ENCODE measurements around the gene MYO15A. TPM values are rescaled to one million over a fixed set of nuclear protein-coding genes. Genes with fewer than 3 reads are reported as not detected.
A peak's percentile ranks its signal among the peaks of the same experiment; 100 is the strongest.
"Not testable (repeated sequence)": the region's sequence is repeated elsewhere in the genome, so short reads cannot be mapped to it uniquely, and the experiment has no call there.

Gene MYO15A
- total RNA-seq, 1 experiment from 2014 or later, result not detected

GRCh38 chr17:18213666-18214270 is 105.2 kb downstream of the MYO15A start:
- no peak for DNase-seq (ENCODE audit: low read depth)

DNA sequence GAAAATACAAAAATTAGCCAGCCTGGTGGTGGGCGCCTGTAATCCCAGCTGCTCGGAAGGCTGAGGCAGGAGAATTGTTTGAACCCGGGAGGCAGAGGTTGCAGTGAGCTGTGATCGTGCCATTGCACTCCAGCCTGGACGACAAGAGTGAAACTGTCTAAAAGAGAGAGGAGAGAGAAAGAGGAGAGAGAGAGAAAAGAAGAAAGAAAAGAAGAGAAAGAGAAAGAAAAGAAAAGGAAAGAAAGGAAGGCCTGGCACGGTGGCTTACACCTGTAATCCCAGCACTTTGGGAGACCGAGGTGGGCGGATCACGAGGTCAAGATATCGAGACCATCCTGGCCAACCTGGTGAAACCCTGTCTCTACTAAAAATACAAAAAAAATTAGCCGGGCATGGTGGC is 108.3 kb downstream of the MYO15A start:
- DNase-seq (ENCODE audit: low read depth), result not testable (repeated sequence)

DNA sequence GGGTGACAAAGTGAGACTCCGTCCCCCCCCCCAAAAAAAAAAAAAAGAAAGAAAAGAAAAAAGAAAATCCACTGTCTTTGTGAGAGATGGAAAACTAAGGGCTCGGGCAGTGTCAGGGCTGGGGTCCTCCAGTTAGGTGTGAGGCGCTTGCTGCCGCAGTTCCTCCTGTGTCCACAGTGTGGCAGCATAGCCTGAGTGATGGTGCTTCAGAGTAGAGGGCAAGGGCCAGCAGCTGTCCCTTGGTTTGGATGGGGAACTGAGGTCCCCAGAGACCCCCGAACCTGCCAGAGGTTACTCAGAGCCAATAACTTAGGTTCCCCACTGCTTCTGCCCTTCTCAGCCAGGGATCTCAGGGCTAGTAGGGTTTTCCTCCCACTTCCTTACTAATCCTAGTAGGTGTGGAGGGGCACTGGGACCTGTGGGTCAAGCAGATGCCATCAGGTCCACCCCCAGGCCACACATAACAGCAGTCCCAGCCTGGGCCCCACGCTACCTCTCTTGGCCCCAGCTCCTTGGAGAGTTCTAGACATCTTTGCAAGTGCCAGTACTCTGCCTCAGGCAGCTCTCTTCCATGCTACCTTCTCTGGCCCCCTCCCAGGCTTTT is 109.0 kb downstream of the MYO15A start:
- DNase-seq (ENCODE audit: low read depth), result peak; percentile 69

- peak; percentile 38 for DNase-seq (ENCODE audit: low read depth)
These were observed 110.3 kb downstream of the MYO15A start for GRCh38 chr17:18218756-18219415.

DNA sequence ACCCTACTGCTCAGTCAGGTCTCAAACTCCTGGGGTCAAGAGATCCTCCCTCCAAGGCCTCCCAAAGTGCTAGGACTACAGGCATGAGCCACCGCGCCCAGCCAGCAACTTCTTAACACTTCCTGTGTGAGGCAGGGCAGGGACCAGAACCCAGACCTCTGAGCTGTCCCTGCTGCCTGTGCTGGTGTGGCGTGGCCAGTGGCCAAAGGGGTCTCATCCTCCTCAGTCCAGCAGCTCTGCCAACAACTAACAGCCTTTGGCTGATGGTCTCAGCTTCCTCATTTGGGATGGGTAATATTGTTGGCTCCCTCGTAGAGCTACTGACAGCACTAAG is 115.5 kb downstream of the MYO15A start:
- DNase-seq (ENCODE audit: low read depth), result no peak

- DNase-seq (ENCODE audit: low read depth), result no peak
These were observed 116.0 kb downstream of the MYO15A start for GRCh38 chr17:18224387-18225120.

DNA sequence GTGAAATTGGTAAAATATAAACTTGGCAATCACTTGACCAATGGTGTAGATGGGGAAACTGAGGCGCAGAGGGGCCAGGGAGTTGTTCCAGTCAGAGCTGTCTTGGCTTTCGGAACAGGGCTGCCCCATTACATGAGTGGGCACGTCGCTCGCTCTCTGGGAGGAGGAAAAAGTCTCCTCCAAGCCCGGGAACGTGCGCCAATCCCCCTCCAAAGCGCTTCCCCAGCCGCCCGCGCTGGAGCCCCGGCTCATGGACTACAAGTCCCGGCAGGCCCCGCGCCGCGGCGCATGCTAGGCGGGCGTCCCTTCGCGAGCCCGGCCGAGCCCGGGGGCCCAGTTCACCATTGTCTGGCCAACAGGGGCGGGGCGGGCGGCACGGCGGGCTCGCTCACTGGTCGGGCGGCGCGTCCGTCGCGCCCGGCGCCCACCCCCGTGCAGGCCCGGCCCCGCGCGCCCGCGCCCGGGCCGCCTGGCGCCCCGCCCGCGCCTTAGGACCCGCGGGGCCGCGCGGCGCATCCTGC is 116.6 kb downstream of the MYO15A start, which contains the start of gene LLGL1:
LLGL1 (plus strand) TSS at position 515 of the 521 bp plus-strand sequence. CDS start 48 bp downstream, outside the sequence.
- DNase-seq (ENCODE audit: low read depth), result peak; percentile 91

GRCh38 chr17:18225642-18226283 is 117.2 kb downstream of the MYO15A start:
- DNase-seq (ENCODE audit: low read depth), result no peak

DNA sequence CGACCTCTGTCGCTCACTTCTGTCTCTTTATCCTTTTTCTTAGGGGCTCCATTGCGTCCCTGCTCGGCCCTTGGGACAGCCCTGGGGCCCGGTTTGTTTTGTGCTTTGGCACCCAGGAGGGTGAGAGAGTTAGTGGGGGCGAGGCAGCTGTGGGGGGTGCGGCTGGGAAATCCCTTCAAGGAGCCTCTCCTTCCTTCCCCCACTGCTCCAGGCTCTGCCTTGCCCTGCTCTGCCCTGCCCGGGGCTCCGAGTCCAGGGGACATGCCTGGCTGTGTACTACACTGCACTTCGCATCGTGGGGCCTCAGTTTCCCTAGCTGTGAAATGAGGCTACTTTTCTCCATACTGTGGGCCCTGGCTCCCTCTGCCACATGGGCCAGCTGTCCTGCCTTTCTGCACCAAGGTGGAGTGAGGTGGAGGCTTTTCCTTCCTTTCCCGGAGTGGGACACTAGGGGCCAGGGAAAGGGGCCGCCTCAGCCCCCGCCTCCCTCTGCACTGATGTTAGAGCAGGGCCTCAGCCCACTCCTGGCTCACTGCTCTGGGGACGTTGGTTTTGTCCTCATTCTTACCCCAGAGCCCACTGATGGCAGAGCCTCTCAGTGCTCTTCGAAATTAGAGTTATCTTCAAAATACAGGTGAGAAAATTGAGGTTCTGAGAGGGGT is 117.9 kb downstream of the MYO15A start:
- DNase-seq (ENCODE audit: low read depth), result no peak

DNA sequence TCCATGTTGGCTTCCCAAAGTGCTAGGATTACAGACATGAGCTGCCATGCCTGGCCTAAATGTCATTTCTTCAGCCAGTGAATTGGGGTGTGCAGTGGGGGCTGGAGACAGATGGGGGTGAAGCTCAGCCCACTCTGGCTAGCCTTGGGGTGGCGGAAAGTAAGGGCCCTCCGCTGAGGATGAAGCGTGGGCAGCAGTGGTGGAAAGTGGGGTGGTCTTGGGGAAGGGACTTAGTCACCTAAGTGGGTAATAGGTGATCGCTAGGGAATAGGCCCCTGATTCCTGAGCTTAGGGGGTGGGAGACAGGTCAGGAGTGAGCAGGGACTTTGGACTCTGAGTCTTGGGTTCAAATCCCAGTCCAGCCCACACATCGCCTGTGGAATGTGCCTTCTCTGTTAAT is 119.1 kb downstream of the MYO15A start:
- no peak for DNase-seq (ENCODE audit: low read depth)

DNA sequence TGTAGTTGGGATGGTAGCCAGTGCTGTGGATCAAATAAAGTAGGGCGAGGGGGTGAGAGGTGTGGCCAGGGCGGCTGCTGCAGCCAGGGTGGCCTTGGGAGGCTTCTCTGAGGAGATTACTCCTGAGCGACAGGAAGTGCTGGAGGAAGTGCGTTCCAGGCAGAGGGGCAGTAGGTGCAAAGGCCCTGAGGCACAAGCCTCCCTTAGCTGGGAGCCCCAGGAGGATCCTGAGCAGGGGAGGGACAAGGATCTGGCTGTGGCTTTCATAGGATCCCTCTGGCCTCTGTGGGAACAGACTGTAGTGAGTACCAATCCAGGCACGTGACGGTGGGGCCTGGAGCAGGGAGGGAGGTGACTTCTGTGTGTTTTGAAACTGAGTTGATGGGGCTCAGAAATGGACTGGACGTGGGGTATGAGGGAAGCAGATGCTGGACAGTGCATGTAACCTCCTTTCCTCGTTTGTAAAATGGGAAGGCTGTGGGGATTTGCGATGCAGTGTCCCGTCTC is 119.7 kb downstream of the MYO15A start:
- DNase-seq (ENCODE audit: low read depth), result no peak

GRCh38 chr17:18229254-18229653 is 120.7 kb downstream of the MYO15A start:
- DNase-seq (ENCODE audit: low read depth), result no peak

Other genes with a start within 250 kb of the MYO15A start
- 39.2 and 111 TPM in 2 replicates for gene TOM1L2, start 136.4 kb upstream of the MYO15A start, total RNA-seq (2014; rRNA removed)
- gene DRC3, start 135.9 kb upstream of the MYO15A start, total RNA-seq (2014; rRNA removed), result 0.06 and 1.1 TPM in 2 replicates
- 12.6 and 12.8 TPM in 2 replicates for gene ATPAF2, start 69.6 kb upstream of the MYO15A start, total RNA-seq (2014; rRNA removed)
- gene GID4, start 69.3 kb upstream of the MYO15A start, total RNA-seq (2014; rRNA removed), result 6.0 and 6.8 TPM in 2 replicates
- gene DRG2, start 20.8 kb upstream of the MYO15A start, total RNA-seq (2014; rRNA removed), result 49.5 and 54.0 TPM in 2 replicates
- gene ALKBH5, start 75.1 kb downstream of the MYO15A start, total RNA-seq (2014; rRNA removed), result 115 and 123 TPM in 2 replicates
- gene LLGL1, start 116.9 kb downstream of the MYO15A start, total RNA-seq (2014; rRNA removed), result 53.3 and 53.7 TPM in 2 replicates
- gene FLII, start 150.0 kb downstream of the MYO15A start, total RNA-seq (2014; rRNA removed), result 284 and 286 TPM in 2 replicates
- 9.4 and 9.6 TPM in 2 replicates for gene MIEF2, start 151.9 kb downstream of the MYO15A start, total RNA-seq (2014; rRNA removed)
- 46.4 and 58.7 TPM in 2 replicates for gene TOP3A, start 206.2 kb downstream of the MYO15A start, total RNA-seq (2014; rRNA removed)
- gene SMCR8, start 206.5 kb downstream of the MYO15A start, total RNA-seq (2014; rRNA removed), result 9.0 and 11.3 TPM in 2 replicates